ENCODE results near the gene KIF26B.

Gene KIF26B

GRCh38 chr1:245245021-245245667 lies 90.4 kb downstream of the KIF26B start:
- no peak for DNase-seq

- DNase-seq = peak; percentile 13
Observed at GRCh38 chr1:245246433-245246832, 91.6 kb downstream of the KIF26B start.

- DNase-seq = no peak
Observed at GRCh38 chr1:245247356-245247755, 92.6 kb downstream of the KIF26B start.

- DNase-seq = no peak
Observed at GRCh38 chr1:245247801-245248200, 93.0 kb downstream of the KIF26B start.

- no peak for DNase-seq
Observed at GRCh38 chr1:245248231-245248731, 93.5 kb downstream of the KIF26B start.

- no peak for DNase-seq
Observed at GRCh38 chr1:245255783-245256182, 101.0 kb downstream of the KIF26B start.

GRCh38 chr1:245256528-245256927 lies 101.7 kb downstream of the KIF26B start:
- no peak for DNase-seq

GRCh38 chr1:245258271-245258920 lies 103.6 kb downstream of the KIF26B start:
- DNase-seq = no peak

GRCh38 chr1:245260110-245260882 lies 105.5 kb downstream of the KIF26B start:
- no peak for DNase-seq

- no peak for DNase-seq
Observed at GRCh38 chr1:245260883-245261282, 106.1 kb downstream of the KIF26B start.

- DNase-seq = no peak
Observed at GRCh38 chr1:245261786-245262185, 107.0 kb downstream of the KIF26B start.

- DNase-seq = no peak
Observed at GRCh38 chr1:245263529-245264095, 108.8 kb downstream of the KIF26B start.

- no peak for DNase-seq
Observed at GRCh38 chr1:245264226-245264625, 109.4 kb downstream of the KIF26B start.

GRCh38 chr1:245266105-245266504 lies 111.3 kb downstream of the KIF26B start:
- no peak for DNase-seq

GRCh38 chr1:245270063-245270462 lies 115.3 kb downstream of the KIF26B start:
- no peak for DNase-seq

- no peak for DNase-seq
Observed at GRCh38 chr1:245270972-245271371, 116.2 kb downstream of the KIF26B start.

- DNase-seq = no peak
Observed at GRCh38 chr1:245272676-245273075, 117.9 kb downstream of the KIF26B start.

GRCh38 chr1:245276445-245276844 lies 121.7 kb downstream of the KIF26B start:
- no peak for DNase-seq

GRCh38 chr1:245277276-245277675 lies 122.5 kb downstream of the KIF26B start:
- no peak for DNase-seq

GRCh38 chr1:245278846-245279245 lies 124.1 kb downstream of the KIF26B start:
- DNase-seq = no peak

GRCh38 chr1:245279346-245279745 lies 124.6 kb downstream of the KIF26B start:
- DNase-seq = no peak

GRCh38 chr1:245283001-245283400 lies 128.2 kb downstream of the KIF26B start:
- DNase-seq = no peak

- no peak for DNase-seq
Observed at GRCh38 chr1:245285168-245285567, 130.4 kb downstream of the KIF26B start.
